Measurements from ENCODE around the gene MBNL2.

MBNL2 gene

GRCh38 chr13:97240788-97241734 is 18.9 kb downstream of the MBNL2 start:
- in situ Hi-C loops (cut with MboI; ENCODE audit: low pct_unique_long_range_greater_than_20kb, low sequenced_read_pairs, unreplicated experiment) = no loop called here
- no peak for DNase-seq (ENCODE audit: low spot score)
- no peak for TF ChIP-seq CTCF (IDR thresholded peaks at IDR 0.05; ENCODE audit: extremely low read depth, insufficient read depth, missing control alignments)

- in situ Hi-C loops (cut with MboI; ENCODE audit: low pct_unique_long_range_greater_than_20kb, low sequenced_read_pairs, unreplicated experiment) = no loop called here
- TF ChIP-seq CTCF (IDR thresholded peaks at IDR 0.05; ENCODE audit: extremely low read depth, insufficient read depth, missing control alignments) = no peak
- DNase-seq (ENCODE audit: low spot score) = no peak
Measured at GRCh38 chr13:97241761-97242160, 19.6 kb downstream of the MBNL2 start.

- no peak for DNase-seq (ENCODE audit: low spot score)
- in situ Hi-C loops (cut with MboI; ENCODE audit: low pct_unique_long_range_greater_than_20kb, low sequenced_read_pairs, unreplicated experiment) = no loop called here
- no peak for TF ChIP-seq CTCF (IDR thresholded peaks at IDR 0.05; ENCODE audit: extremely low read depth, insufficient read depth, missing control alignments)
Measured at GRCh38 chr13:97242755-97243497, 20.8 kb downstream of the MBNL2 start.

- in situ Hi-C loops (cut with MboI; ENCODE audit: low pct_unique_long_range_greater_than_20kb, low sequenced_read_pairs, unreplicated experiment) = no loop called here
- DNase-seq (ENCODE audit: low spot score) = no peak
- TF ChIP-seq CTCF (IDR thresholded peaks at IDR 0.05; ENCODE audit: extremely low read depth, insufficient read depth, missing control alignments) = no peak
Measured at GRCh38 chr13:97243915-97244781, 22.0 kb downstream of the MBNL2 start.

- in situ Hi-C loops (cut with MboI; ENCODE audit: low pct_unique_long_range_greater_than_20kb, low sequenced_read_pairs, unreplicated experiment) = no loop called here
- TF ChIP-seq CTCF (IDR thresholded peaks at IDR 0.05; ENCODE audit: extremely low read depth, insufficient read depth, missing control alignments) = no peak
- DNase-seq (ENCODE audit: low spot score) = no peak
Measured at GRCh38 chr13:97245011-97245410, 22.9 kb downstream of the MBNL2 start.

- DNase-seq (ENCODE audit: low spot score) = no peak
- in situ Hi-C loops (cut with MboI; ENCODE audit: low pct_unique_long_range_greater_than_20kb, low sequenced_read_pairs, unreplicated experiment) = no loop called here
- TF ChIP-seq CTCF (IDR thresholded peaks at IDR 0.05; ENCODE audit: extremely low read depth, insufficient read depth, missing control alignments) = no peak
Measured at GRCh38 chr13:97246596-97247158, 24.5 kb downstream of the MBNL2 start.
